Endometrium (tissue), 2 donors: ENCODE measurements around the gene PMS1.
A peak's percentile ranks its signal among the peaks of the same experiment; 100 is the strongest.
"Not testable (repeated sequence)": the region's sequence is repeated elsewhere in the genome, so short reads cannot be mapped to it uniquely, and the experiment has no call there.

Source experiments
- FAIRE-seq: peaks from 2 replicates; lab custom pipeline; 2012; peaks lifted over from hg19 to GRCh38; lab: Jason Lieb, UNC
- donor health status: control.
- donor health status: control.

Gene PMS1

DNA sequence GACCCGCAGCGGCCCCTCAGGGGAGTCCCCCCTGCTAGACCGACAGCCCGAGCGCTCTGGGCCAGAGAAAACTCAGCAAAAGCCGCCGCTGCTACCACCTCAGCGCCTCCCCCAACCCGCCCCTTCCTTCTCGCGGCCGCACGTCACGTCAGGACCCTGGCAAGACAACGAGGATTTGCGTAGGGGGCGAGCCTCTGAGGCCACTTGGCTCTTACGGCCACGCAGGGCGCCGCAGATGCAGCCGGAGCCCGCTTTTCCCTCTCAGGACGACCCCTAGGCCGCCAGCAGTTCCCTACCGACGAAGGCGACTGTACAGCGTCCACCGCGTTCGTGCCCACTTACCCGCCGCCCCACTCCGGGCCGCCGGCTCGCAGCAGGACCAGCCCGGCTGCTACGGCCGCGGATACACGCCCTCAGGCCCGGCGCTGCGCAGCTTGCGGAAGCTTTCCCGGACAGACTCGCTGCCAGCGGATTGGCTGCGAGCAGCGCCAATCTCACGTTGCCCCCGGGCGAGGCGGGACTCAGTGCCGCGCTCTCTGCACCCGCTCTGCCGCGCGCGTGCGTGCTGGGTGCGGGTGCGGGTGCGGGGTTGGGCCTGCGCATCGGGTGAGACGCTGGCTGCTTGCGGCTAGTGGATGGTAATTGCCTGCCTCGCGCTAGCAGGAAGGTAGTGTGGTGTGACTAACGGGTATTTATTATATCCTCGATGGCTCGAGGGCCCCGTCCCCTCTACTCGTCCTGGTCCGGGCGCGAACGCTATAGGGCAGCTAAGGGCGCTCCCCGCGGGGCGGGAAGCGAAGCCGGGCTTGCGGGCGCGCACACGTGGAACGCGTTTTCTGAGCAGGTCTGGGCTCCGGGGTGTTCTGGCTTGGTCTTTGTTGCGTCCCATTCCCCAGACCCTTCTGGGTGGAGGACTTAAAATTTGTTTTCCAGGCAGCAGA, at the start of gene PMS1, which contains the start of gene ORMDL1:
Gene PMS1 (plus strand): TSS at position 524 of the 941 bp plus-strand sequence. CDS start 7,360 bp downstream, outside the sequence.
Gene ORMDL1 (minus strand): TSS at position 413 of the 941 bp plus-strand sequence. CDS start 1,744 bp downstream, outside the sequence.
- no peak for FAIRE-seq

- FAIRE-seq = no peak
Observed at GRCh38 chr2:189751080-189751658, 33.1 kb upstream of the PMS1 start.

- FAIRE-seq = no peak
Observed at GRCh38 chr2:189756311-189756952, 27.8 kb upstream of the PMS1 start.

- FAIRE-seq = not testable (repeated sequence)
Observed at GRCh38 chr2:189760154-189760553, 24.1 kb upstream of the PMS1 start.

- no peak for FAIRE-seq
Observed at GRCh38 chr2:189762229-189762550, 22.1 kb upstream of the PMS1 start.

- peak; percentile 51 for FAIRE-seq
Observed at GRCh38 chr2:189762551-189763298, 21.5 kb upstream of the PMS1 start, which contains the start of gene OSGEPL1. TSS of gene OSGEPL1 (minus strand) at chr2:189762792. CDS start at chr2:189761640, 1,152 bp downstream.

DNA sequence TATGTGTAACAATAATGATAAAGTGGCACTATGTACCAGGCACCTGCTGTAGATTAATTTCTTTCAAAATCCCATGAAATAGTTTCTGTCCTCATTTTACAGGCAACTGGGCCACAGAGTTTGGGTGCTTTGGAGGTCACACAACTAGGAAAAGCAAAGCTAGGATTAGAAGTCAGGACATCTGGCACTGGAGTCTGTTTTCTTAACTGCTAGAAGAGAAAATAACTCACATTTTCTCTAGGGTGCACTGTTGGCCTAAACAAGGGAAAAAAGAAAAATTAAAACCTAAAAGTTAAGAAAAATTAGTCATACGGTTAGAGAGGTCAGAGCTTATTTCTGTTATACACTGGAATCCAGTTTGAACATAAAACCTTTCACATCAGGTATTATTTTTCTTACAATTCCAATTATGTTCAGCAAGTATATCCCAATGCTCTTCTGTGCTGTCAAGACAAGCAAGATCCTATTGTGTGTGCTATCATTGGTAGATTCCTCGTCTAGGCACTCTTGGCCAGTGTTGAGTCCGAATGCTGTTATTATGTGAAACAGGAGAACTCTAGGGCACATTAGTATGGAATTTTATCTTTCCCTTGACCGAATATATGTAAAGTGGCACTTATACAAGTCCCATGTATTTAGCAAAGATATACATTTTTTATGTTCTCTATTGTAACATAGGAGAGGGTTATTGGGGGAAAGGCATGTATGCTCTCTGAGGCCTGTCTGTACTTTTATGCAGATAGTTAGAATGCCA, 20.2 kb upstream of the PMS1 start:
- no peak for FAIRE-seq

GRCh38 chr2:189770590-189771322, 13.5 kb upstream of the PMS1 start:
- FAIRE-seq = no peak

DNA sequence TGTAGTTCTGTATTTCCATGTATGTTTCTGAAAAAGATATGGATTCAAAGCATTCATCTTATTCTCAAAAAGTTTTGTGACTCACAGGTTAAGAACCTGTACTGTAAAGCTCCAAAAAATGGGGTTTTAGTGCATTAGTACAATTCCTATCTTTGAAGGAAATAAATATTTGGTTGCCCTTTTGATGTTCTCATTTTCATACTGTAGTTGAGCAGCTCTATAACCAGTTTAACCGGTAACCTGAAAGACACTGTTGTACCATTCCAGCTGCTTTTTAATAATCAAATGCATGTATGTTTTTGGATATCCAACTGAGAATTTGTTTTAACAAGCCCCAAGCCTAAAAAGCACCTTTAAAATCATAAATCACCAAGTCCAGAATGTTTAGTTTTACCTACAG, 12.0 kb upstream of the PMS1 start:
- no peak for FAIRE-seq

- no peak for FAIRE-seq
Observed at GRCh38 chr2:189782221-189782671, 2.0 kb upstream of the PMS1 start.

DNA sequence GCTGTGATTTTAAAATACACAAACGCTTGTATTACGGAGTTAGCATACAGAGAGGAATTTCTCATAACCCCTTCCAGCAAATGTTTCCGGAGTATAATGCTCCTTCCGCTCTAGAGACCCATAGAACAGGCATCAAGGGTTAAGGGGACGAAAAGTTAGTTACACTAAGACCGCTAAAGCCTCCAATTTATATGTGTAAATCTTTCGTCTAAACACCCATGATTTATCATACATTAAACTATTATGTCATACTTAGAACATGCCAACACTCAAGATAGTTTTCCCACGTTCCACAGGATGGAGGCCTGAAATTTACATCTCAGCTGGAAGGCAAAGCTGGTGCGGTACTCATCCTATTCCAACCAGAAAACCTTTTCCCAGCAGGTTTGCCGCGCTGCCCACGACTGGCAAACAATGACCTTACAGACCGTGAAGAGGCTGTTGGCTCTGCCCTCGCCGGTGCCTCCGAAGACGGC, 761 bp upstream of the PMS1 start:
- no peak for FAIRE-seq

DNA sequence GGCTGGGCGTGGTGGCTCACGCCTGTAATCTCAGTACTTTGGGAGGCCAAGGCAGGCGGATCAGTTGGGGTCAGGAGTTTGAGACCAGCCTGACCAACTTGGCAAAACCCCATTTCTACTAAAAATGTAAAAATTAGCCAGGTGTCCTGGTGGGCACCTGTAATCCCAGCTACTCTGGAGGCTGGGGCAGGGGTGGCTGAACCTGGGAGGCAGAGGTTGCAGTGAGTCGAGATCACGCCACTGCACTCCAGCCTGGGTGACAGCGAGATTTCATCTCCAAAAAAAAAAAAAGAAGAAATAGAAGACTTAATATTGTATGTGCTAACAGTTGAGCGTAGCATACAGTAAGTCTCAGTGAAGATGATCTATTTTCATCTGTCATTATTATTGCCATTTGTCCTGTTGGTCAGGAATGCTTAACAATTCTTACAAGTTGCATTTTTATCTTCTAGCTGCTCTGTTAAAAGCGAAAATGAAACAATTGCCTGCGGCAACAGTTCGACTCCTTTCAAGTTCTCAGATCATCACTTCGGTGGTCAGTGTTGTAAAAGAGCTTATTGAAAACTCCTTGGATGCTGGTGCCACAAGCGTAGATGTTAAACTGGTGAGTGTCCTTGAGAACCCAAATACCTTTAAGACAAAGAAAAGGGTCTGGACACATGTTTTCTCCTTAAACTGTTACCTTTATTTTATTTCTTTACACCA, 7.2 kb downstream of the PMS1 start:
- FAIRE-seq = no peak

GRCh38 chr2:189794310-189794709, 10.1 kb downstream of the PMS1 start:
- FAIRE-seq = no peak

- FAIRE-seq = no peak
Observed at GRCh38 chr2:189797902-189798301, 13.7 kb downstream of the PMS1 start.

DNA sequence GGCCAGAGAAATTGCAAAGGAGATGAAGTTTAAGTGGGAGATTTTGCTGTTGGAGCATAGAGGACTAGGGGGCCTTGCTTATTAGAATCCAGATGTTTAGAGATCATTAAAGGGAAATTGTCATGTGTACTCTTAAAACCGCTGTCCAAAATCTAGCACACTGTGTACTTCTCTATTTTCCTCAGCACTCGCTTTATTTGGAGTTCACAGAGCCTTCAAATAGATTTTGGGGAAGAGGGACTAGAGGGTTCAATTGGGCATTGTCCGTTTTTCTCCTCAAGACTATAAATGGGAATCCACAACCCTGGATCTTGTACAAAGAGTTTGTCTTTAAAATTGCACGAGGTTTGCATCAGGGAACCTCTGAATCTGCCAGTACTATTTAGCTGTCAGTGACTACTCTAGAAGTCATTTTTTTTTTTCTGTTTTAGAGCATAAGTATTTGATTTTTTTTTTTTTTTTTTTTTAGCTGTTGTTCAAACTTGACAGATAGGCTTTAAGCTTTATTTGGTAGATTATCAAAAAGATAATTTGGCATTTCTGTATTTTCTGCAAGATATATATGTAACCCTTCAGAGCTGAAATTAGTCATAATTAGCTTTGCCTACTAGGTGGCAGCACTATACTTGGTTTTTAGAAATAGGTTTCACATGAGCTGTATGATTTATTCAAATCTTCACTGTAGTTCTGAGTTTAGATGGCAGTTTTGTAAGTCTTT, 14.2 kb downstream of the PMS1 start:
- FAIRE-seq = peak; percentile 75

DNA sequence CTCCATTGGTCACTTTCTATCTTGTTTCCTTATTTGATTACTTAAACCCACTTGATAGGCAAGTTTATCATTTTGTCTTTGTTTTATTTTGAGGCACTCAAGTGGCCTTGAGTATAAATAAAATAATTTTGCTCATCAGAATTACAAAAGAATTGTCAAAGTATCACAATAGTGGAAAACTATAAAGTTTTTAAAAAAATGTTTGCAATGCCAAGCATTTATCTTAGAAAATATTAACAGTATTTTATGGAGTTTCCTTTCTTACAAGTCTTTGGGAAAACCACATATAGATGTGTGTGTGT, 14.7 kb downstream of the PMS1 start:
- no peak for FAIRE-seq

GRCh38 chr2:189799531-189799930, 15.3 kb downstream of the PMS1 start:
- no peak for FAIRE-seq

DNA sequence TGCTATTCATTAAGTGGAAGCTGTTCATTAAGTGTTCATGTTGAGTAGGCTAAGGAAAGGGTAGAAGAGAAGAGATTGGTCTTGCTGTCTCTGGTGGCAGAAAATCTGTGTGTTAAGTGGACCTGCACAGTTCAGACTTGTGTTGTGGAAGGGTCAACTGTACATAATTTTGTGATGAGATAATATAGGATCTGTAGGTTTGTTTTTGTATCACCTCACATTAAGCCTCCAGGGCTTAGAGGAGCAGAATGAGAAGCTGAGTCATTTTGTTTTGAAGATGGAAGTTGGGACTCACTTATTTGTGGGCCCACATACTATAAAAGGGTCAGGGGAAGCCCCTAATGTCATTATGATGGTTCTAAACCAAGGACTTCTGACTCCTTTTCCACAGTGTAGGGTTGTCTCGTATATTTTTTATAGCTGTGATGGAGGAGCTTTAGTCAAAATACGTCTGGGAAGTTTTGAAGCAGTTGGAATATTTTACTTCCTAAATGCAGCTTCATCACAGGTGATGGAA, 18.2 kb downstream of the PMS1 start:
- no peak for FAIRE-seq

GRCh38 chr2:189803431-189803830, 19.2 kb downstream of the PMS1 start:
- FAIRE-seq = no peak
